Fibroblast of upper back skin (primary cell): Measurements from ENCODE around the gene EID2.

Source experiments
- DNase-seq: peaks from one replicate; pipeline ENCODE4 v3.0.0-alpha.2; 2013

EID2 gene

DNA sequence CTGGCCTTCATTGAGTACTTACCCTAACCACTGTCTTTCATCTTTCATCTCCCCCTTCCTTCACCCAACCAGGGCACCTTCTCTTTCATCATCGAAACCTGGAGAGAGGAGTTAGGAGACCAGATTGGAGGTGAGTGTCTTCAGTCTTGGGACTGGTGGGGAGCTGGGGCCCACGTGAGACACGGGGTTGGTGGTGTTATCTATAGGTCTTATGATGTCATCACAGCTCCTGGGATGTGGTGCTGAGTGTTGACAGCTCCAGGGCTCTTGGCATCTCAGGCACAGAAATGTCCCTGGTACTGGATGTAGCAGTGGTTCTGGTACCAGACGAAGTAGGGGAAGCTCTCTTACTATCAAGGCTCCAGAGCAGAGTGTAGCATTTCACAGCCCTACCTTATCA is 39.4 kb downstream of the EID2 start:
- DNase-seq: no peak

DNA sequence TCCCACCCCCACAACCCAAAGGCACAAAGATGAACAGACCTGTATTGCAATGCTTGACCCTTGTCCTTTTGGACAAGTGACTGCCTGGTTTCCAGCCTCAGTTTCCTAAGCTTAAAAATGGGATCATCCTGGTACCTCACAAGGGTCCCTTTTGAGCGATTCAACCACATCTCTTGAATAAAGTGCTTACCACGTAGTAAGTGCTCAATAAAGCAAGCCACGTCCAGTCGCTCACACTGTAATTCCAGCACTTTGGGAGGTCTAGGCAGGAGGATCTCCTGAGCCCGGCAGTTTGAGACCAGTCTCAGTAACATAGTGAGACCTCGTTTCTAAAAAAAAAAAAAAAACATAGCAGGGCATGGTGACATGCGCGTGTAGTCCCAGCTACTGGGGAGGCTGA is 40.0 kb downstream of the EID2 start:
- no peak for DNase-seq

DNA sequence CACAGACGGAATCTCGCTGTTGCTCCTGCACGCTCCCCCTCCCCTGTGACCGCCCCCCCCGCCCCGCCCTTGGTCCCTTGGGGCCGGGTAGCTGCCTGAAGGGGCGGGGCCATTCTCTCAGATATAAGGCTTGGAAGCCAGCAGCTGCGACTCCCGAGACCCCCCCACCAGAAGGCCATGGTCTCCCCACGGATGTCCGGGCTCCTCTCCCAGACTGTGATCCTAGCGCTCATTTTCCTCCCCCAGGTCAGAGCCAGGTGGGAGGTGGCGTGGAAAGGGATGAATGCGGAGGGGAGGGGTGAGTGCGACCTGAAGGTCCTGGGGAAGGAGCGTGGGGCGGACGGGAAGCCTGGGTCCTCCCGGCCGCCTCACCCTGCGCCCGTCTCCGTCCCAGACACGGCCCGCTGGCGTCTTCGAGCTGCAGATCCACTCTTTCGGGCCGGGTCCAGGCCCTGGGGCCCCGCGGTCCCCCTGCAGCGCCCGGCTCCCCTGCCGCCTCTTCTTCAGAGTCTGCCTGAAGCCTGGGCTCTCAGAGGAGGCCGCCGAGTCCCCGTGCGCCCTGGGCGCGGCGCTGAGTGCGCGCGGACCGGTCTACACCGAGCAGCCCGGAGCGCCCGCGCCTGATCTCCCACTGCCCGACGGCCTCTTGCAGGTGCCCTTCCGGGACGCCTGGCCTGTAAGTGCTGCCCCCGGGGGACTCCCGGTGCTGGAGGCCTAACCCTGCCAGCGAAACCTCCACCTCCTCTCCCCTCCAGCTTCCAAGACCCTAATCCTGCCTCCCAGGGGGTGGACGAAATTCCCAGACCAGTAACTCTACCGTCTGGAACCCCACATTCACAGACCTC is 40.9 kb downstream of the EID2 start, which contains the start of gene DLL3:
Gene DLL3, plus strand, starts transcription at position 150 of the 845 bp plus-strand sequence. Its CDS starts 28 bp downstream, at position 178.
- no peak for DNase-seq

DNA sequence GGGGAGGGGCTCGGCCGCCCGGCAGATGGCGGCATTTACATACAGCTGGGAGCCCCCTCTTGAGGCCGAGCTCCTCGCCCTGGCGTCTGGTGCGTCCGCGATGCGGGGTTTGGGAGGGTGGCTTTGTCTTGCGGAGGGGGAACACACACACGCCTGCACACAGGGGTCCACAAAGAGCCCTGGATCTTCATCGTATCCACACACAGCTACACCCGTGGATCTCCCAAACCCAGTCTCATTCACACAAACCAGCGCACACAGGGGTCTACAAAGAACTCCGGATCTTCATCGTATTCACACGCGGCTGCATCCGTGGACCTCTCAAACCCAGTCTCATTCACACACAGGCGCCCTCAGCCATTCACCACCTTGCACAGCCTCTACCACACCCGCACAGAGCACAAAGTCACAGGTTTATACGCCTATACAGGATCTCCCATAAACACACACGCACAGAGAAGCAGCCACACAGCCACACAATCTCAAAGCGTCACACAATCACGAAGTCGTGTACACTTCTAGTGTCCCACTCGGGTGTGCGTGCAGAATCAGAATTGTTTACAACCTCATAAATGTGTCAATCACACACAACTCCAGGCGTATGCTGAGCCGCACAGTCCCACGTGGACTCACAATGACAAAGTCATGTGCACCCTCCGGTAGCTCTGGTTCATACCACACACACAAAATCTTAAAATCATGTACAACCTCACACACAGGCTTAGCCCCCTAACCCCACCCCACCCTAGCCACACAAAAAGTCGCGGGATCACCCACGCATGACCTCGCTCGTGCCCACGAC is 41.8 kb downstream of the EID2 start:
- DNase-seq: peak; percentile 15

DNA sequence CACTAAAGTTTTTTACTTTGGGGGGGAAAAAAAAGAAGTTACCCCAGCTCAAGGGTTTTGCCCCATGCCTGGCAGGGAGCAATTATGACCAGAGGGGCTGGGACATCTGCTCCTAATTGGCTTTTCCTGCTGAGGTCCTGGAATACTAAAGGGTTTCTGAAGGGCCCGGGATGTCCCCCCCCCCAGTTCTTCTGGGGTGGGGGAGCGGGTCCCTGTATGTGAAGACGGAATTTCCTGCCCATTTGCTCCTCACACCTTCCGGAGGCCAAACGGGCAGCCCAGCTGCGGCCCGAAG is 42.3 kb downstream of the EID2 start:
- DNase-seq: no peak

DNA sequence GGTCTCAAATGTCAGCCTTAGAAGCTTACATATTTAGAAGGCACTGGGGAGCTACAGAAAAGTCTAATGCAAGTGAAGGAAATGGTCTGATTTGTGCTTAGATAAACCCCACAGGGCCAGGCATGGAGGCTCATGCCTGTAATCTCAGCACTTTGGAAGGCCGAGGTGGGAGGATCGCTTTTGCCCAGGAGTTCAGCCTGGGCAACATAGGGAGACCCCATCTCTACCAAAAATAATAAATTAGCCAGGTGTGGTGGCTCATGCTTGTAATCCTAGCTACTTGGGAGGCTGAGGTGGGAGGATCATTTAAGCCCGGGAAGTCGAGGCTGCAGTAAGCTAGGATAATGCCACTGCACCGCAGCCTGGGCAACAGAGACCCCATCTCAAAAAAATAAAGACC is 43.9 kb downstream of the EID2 start:
- DNase-seq: no peak

DNA sequence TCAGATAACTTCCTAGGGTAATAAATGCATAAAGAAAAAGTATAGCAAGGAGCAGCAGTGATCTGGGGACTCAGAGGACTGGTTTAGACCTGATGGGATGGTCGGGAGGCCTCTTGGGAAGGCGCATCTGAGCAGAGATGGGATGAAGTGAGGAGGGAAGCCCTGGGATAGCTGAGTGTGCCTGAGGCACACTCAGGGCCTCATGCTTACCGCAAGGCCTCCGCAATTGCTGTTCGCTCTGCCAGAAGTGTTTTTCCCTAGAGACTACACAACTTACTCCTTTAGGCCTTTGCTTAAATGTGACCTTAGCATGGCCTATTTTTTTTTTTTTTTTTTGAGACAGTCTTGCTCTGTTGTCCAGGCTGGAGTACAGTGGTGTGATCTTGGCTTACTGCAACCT is 45.3 kb downstream of the EID2 start:
- no peak for DNase-seq

DNA sequence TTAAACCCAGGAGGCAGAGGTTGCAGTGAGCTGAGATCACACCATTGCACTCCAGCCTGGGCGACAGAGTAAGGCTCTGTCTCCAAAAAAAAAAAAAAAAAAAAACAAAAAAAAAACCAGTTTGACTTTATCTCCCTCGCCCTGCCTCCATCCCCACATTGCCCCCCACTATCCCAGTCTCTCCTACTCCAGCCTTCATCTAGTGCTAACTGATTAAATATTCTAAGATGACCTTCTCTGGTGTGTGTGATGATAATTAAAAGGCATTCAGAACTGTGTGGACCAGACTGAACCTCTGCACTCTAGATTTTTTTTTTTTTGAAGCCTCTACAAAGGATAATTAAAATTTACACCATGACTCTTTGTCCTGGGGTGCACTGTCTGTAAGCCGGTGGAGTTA is 47.2 kb downstream of the EID2 start:
- no peak for DNase-seq

DNA sequence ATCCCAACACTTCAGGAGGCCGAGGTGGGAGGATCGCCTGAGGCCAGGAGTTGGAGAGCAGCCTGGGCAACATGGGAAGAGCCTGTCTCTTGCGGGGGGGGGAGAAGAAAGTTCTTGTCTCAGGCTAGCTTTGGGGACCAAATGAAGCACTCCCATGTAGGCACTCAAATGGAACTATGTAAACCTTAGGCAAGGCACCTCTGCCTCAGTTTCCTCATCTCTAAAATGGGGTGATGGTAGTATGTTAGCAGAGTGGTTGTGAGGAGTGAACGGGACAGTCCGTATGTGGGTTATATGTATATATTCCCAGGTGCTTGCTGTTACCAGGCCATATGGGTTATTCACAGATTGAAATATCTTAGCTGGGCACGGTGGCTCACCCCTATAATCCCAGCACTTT is 47.7 kb downstream of the EID2 start:
- no peak for DNase-seq

DNA sequence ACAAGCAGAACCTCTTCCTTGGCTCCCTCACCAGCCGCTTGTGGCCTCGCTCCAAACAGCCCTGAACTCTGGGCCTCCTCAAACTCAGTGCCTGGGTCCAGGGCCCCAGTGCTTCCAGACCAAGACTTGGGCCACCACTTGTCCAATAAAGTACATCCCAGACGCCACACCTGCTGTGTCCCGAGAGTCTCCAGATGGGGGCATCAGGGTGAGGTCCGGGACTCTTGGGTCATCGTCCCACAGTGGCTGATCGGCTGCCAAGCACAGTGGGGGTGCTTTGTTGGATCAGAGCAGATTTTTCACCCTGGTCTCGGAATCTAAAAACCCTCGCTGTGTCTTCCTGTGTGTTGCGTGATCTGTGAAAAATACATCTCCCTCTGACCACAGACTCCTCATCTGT is 50.2 kb downstream of the EID2 start:
- no peak for DNase-seq
